K562 (cell line): ENCODE data around the gene SLC26A3. TPM values are rescaled to one million over a fixed set of nuclear protein-coding genes. Genes with fewer than 3 reads are reported as not detected.

Experiments used
- ATAC-seq: fragments of 200-7000 bp; cut with Tn5 transposase; 3 replicates; pipeline ENCODE4 v1.9.1; 2020; ENCODE audit warnings: moderate library complexity
- BruUV-seq: library from RNA; stranded (reverse); fragments of 400-500 nt; replicated peaks from 2 replicates; lab custom pipeline; 2021; lab: Mats Ljungman, UMichigan
- CTCF ChIA-PET: fragments of 300-600 bp; formaldehyde crosslinking; extraction: SDS; loops from one replicate; lab custom pipeline; 2021; ENCODE audit warnings: low intra/inter-chr PET ratio; lab: Yijun Ruan, JAX
- POLR2A ChIA-PET: fragments of 300-600, 350-650 bp; sonication (Branson Sonifier 250); formaldehyde crosslinking; extraction: SDS; loops from one replicate; lab custom pipeline; 2021; ENCODE audit warnings: antibody characterized with exemption, inconsistent platforms; lab: Yijun Ruan, JAX
- DNase-seq, 4 experiments: peaks; one replicate each; pipeline versions ENCODE4 v3.0.0 to v3.0.0-alpha.2; 2011 to 2018; ENCODE audit warnings: low spot score in 3 of 4, mixed read lengths in 3 of 4; ENCODE audit errors: extremely low read depth in 1 of 4
- FAIRE-seq: peaks from 2 replicates; lab custom pipeline; 2011; peaks lifted over from hg19 to GRCh38; lab: Jason Lieb, UNC
- H2AFZ ChIP-seq: 2 replicates; pipeline ENCODE4 v1.6.0; 2011; ENCODE audit warnings: low read depth, low read length, control low read depth, inconsistent platforms
- H3K27ac ChIP-seq: fragments of 200-600 bp; 3 replicates; pipeline ENCODE4 v1.8.0; 2011; ENCODE audit warnings: low read depth, mild to moderate bottlenecking, control low read depth, inconsistent platforms, low read length, moderate library complexity, mixed read lengths; ENCODE audit errors: extremely low read depth
- H3K27me3 ChIP-seq, 2 experiments: fragments of 300-600 bp in 1 of 2; 2 replicates in 1 of 2; 3 replicates in 1 of 2; pipeline versions ENCODE4 v1.6.0 to v1.8.0; 2011; ENCODE audit warnings: inconsistent platforms in 2 of 2, low read length in 2 of 2, mild to moderate bottlenecking in 1 of 2, mixed read lengths in 1 of 2, moderate library complexity in 1 of 2; ENCODE audit not compliant: control insufficient read depth in 2 of 2, insufficient read depth in 2 of 2
- H3K36me3 ChIP-seq: fragments of 300-600 bp; 3 replicates; pipeline ENCODE4 v1.8.0; 2011; ENCODE audit warnings: mild to moderate bottlenecking, low read length, inconsistent platforms; ENCODE audit not compliant: control insufficient read depth, insufficient read depth
- H3K4me1 ChIP-seq, 2 experiments: fragments of 200-600 bp in 1 of 2; replicated peaks in 1 of 2; 2 replicates in 1 of 2; 3 replicates in 1 of 2; pipeline versions ENCODE4 v1.5.1 to v1.8.0; 2011; ENCODE audit warnings: inconsistent platforms in 2 of 2, low read length in 2 of 2, mild to moderate bottlenecking in 1 of 2, mixed read lengths in 1 of 2, moderate library complexity in 1 of 2; ENCODE audit not compliant: control insufficient read depth in 2 of 2, insufficient read depth in 2 of 2
- H3K4me2 ChIP-seq: 2 replicates; pipeline ENCODE4 v1.6.1; 2011; ENCODE audit warnings: low read length, control low read depth, inconsistent platforms, mixed read lengths; ENCODE audit not compliant: insufficient read depth
- H3K4me3 ChIP-seq: fragments of 200-600 bp; sonication (generic), shearing (Covaris generic); 2 replicates; pipeline ENCODE4 v1.5.1; 2016; ENCODE audit warnings: control low read depth, inconsistent platforms
- H3K79me2 ChIP-seq: fragments of 200-600 bp; 3 replicates; pipeline ENCODE4 v1.8.0; 2011; ENCODE audit warnings: low read length, inconsistent platforms; ENCODE audit not compliant: control insufficient read depth, insufficient read depth
- H3K9ac ChIP-seq, 2 experiments: 2 replicates each; pipeline versions ENCODE4 v1.6.0 to v1.6.1; 2011; ENCODE audit warnings: low read depth in 2 of 2, low read length in 2 of 2, control low read depth in 1 of 2, inconsistent platforms in 1 of 2, mild to moderate bottlenecking in 1 of 2, mixed read lengths in 1 of 2; ENCODE audit not compliant: insufficient read depth in 1 of 2
- H3K9me1 ChIP-seq: one replicate; pipeline ENCODE4 v1.6.0; 2011; ENCODE audit warnings: inconsistent platforms, mild to moderate bottlenecking, low read length, moderate library complexity; ENCODE audit not compliant: control insufficient read depth, insufficient read depth
- H3K9me3 ChIP-seq: replicated peaks from 2 replicates; pipeline ENCODE4 v1.5.1; 2011; ENCODE audit warnings: low read depth, low read length, inconsistent platforms; ENCODE audit not compliant: control insufficient read depth, insufficient read depth
- H4K20me1 ChIP-seq: replicated peaks from 2 replicates; pipeline ENCODE4 v1.6.1; 2011; ENCODE audit warnings: low read length, inconsistent platforms, mixed read lengths; ENCODE audit not compliant: control insufficient read depth, insufficient read depth
- ATF1 ChIP-seq, 2 experiments: fragments of 450-650 bp in 1 of 2; IDR thresholded peaks; 2 replicates each; pipeline ENCODE4 v1.6.1; 2016; ENCODE audit warnings: missing compliant biosample characterization in 1 of 2, missing genetic modification characterization in 1 of 2
- BRD9 ChIP-seq: fragments of 450-650 bp; IDR thresholded peaks from 2 replicates; pipeline ENCODE4 v1.6.1; 2018; ENCODE audit warnings: low read depth; ENCODE audit not compliant: partially characterized antibody
- CHD4 ChIP-seq: fragments of 200-600 bp; sonication (generic); IDR thresholded peaks from 3 replicates; pipeline ENCODE4 v1.6.1; 2012; ENCODE audit warnings: low read depth, mild to moderate bottlenecking, mixed read lengths, low read length, inconsistent platforms; ENCODE audit not compliant: insufficient read depth, insufficient replicate concordance, poor library complexity, severe bottlenecking
- ESRRB ChIP-seq: fragments of 250-450 bp; sonication (Bioruptor Pico); IDR thresholded peaks from 2 replicates; pipeline ENCODE4 v1.5.0; 2020; ENCODE audit warnings: mild to moderate bottlenecking, moderate library complexity, borderline replicate concordance
- FOXM1 ChIP-seq, 2 experiments: fragments of 450-650 bp in 1 of 2; sonication (generic) in 1 of 2; formaldehyde crosslinking in 1 of 2; IDR thresholded peaks; 2 replicates each; pipeline versions ENCODE4 v1.6.1 to v1.9.0; 2017 to 2022; ENCODE audit warnings: low read depth in 2 of 2, mild to moderate bottlenecking in 2 of 2, missing genetic modification reagents in 1 of 2, moderate library complexity in 1 of 2
- FOXP1 ChIP-seq: sonication (generic); formaldehyde crosslinking; IDR thresholded peaks from 2 replicates; pipeline ENCODE4 v1.8.0; 2022; ENCODE audit warnings: mild to moderate bottlenecking, missing genetic modification reagents
- HLTF ChIP-seq: fragments of 450-650 bp; IDR thresholded peaks from 2 replicates; pipeline ENCODE4 v1.6.1; 2016
- HMGN3 ChIP-seq: IDR thresholded peaks from 2 replicates; pipeline ENCODE4 v1.6.1; 2011; ENCODE audit warnings: borderline replicate concordance, low read depth, mild to moderate bottlenecking, mixed read lengths, low read length; ENCODE audit not compliant: insufficient read length; ENCODE audit errors: extremely low read depth
- HNRNPL ChIP-seq: fragments of 200-400 bp; formaldehyde crosslinking; IDR thresholded peaks from 2 replicates; pipeline ENCODE4 v1.6.1; 2017; ENCODE audit warnings: low read depth, mild to moderate bottlenecking, low read length
- KAT8 ChIP-seq: fragments of 450-650 bp; IDR thresholded peaks from 2 replicates; pipeline ENCODE4 v1.6.1; 2016; ENCODE audit warnings: low read depth, mild to moderate bottlenecking
- MCM5 ChIP-seq: fragments of 450-650 bp; IDR thresholded peaks from 2 replicates; pipeline ENCODE4 v1.6.1; 2016; ENCODE audit warnings: low read depth
- SRSF9 ChIP-seq: fragments of 200-400 bp; formaldehyde crosslinking; IDR thresholded peaks from 2 replicates; pipeline ENCODE4 v1.6.1; 2017; ENCODE audit warnings: low read depth, low read length, borderline replicate concordance
- TEAD4 ChIP-seq, 2 experiments: sonication (generic) in 1 of 2; formaldehyde crosslinking in 1 of 2; IDR thresholded peaks; 2 replicates each; pipeline versions ENCODE4 v1.6.1 to v1.8.0; 2012 to 2022; ENCODE audit warnings: borderline replicate concordance in 1 of 2, inconsistent platforms in 1 of 2, low read length in 1 of 2, mild to moderate bottlenecking in 1 of 2, missing genetic modification reagents in 1 of 2
- XRCC5 ChIP-seq: fragments of 200-400 bp; formaldehyde crosslinking; IDR thresholded peaks from 2 replicates; pipeline ENCODE4 v1.6.1; 2017; ENCODE audit warnings: low read depth, mild to moderate bottlenecking, low read length
- ZBED1 ChIP-seq: IDR thresholded peaks from 2 replicates; pipeline ENCODE4 v1.6.1; 2014
- ZC3H8 ChIP-seq: fragments of 450-650 bp; IDR thresholded peaks from 2 replicates; pipeline ENCODE4 v1.6.1; 2017
- ZNF197 ChIP-seq: fragments of 200-800 bp; sonication (Bioruptor generic); IDR thresholded peaks from 2 replicates; pipeline ENCODE4 v1.6.1; 2016; ENCODE audit warnings: low read depth, missing genetic modification characterization, missing compliant biosample characterization
- ZNF212 ChIP-seq: fragments of 450-650 bp; formaldehyde crosslinking; IDR thresholded peaks from 2 replicates; pipeline ENCODE4 v1.4.0; 2020; ENCODE audit warnings: mild to moderate bottlenecking
- ZNF384 ChIP-seq: IDR thresholded peaks from 2 replicates; pipeline ENCODE4 v1.6.1; 2012; ENCODE audit warnings: low read depth, low read length, improper control_type of control experiment
- WGBS: fragments of 100-300 bp; shearing (Covaris generic); methylation state at CpG from one replicate; pipeline ENCODE4 v1.1.6; 2016; ENCODE audit warnings: low coverage, mixed read lengths; ENCODE audit not compliant: insufficient coverage; ENCODE audit errors: missing lambda C conversion rate; 5-methylcytosine and 5-hydroxymethylcytosine counted together
- in situ Hi-C: fragments of 300-500 bp; cut with MboI; formaldehyde crosslinking; loops from 4 replicates; pipeline ENCODE4 v1.15.0; 2018; ENCODE audit warnings: inconsistent platforms, mixed read lengths
- intact Hi-C: fragments of 100-400 bp; cut with micrococcal nuclease; formaldehyde crosslinking; loops from 2 replicates; pipeline ENCODE4 v1.14.2; 2022
- polyA plus RNA-seq, 8 experiments: library from polyadenylated mRNA; depleted of rRNA in 4 of 8; stranded (reverse) in 5 of 8; unstranded in 3 of 8; fragments of >200 nt; fragmentation: Nextera tagmentation in 2 of 8; fragmentation: Illumina TruSeq in 1 of 8; extraction: Ambion mirVana in 2 of 8; extraction: Trizol in 1 of 8; gene quantifications; 2 replicates each; pipeline versions ENCODE4 v1.2.1 to v1.2.3, GENCODE V29; 2011 to 2014; ENCODE audit warnings: inconsistent platforms in 1 of 8, missing spikeins in 1 of 8
- total RNA-seq, 7 experiments: library from RNA; depleted of rRNA in 6 of 7; stranded (reverse); fragments of >200 nt in 6 of 7; fragmentation: Illumina TruSeq in 2 of 7; extraction: Trizol in 2 of 7; gene quantifications; 2 replicates each; pipeline versions ENCODE4 v1.2.1 to v1.2.3, GENCODE V29; 2011 to 2021; ENCODE audit warnings: low replicate concordance in 1 of 7
- TF ChIP-seq, protein P1 (sequence below): sonication (generic); formaldehyde crosslinking; IDR thresholded peaks from 2 replicates; pipeline ENCODE4 v1.8.0; 2022; ENCODE audit warnings: missing genetic modification reagents, mild to moderate bottlenecking, moderate library complexity, borderline replicate concordance
- TF ChIP-seq, protein P2 (sequence below), 2 experiments: fragments of 250-450 bp in 1 of 2; fragments of 450-650 bp in 1 of 2; sonication (Bioruptor Pico) in 1 of 2; IDR thresholded peaks; 2 replicates each; pipeline versions ENCODE4 v1.6.1 to v1.8.0; 2016 to 2021; ENCODE audit warnings: mild to moderate bottlenecking in 2 of 2, moderate library complexity in 2 of 2, missing compliant biosample characterization in 1 of 2, missing genetic modification characterization in 1 of 2

Gene SLC26A3
- total and polyA plus RNA-seq, 9 of the 15 experiments (the other 6 are each of a cell fraction or from before 2014, with no cell fraction given), result 0.86 TPM; not detected in 8

DNA sequence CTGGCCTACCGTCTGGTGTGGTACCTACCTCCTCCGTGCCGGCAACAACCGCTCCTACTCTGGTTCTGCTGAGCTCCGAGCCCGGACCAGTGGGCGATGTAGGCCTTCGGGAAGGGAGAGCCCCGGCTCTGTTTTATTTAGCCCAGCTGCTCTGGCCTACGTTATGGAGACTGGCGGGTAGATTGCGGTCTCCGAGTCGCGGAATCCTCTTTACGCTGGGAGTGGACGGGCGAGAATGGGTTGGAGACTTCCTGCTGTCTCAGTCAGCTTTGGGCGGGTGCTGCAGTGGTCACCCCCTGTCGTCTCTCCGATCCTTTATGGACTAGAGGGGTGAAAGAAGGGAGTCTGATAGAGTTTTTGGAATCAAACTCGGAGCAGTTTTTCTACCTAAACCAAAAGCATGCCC, 58.7 kb downstream of the SLC26A3 start:
- peaks cover 55% of the 10 kb centered on the region for H3K79me2 ChIP-seq
- TF ChIP-seq XRCC5, result 0 out of 2 replicates have a peak, but pooled peaks have one; percentile 13
- peak; percentile 12 for TF ChIP-seq BRD9
- no peak for TF ChIP-seq TEAD4 (IDR thresholded peaks at IDR 0.05; ENCODE audit: low read length)
- TF ChIP-seq TEAD4 (CRISPR knock-in tag; IDR thresholded peaks at IDR 0.05; ENCODE audit: borderline replicate concordance), result 0 out of 2 replicates have a peak, but pooled peaks have one; percentile 67
- no peak for TF ChIP-seq KAT8
- TF ChIP-seq, protein P1, sequence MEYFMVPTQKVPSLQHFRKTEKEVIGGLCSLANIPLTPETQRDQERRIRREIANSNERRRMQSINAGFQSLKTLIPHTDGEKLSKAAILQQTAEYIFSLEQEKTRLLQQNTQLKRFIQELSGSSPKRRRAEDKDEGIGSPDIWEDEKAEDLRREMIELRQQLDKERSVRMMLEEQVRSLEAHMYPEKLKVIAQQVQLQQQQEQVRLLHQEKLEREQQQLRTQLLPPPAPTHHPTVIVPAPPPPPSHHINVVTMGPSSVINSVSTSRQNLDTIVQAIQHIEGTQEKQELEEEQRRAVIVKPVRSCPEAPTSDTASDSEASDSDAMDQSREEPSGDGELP (CRISPR knock-in tag), result peak; percentile 31; the same call in 1 of the 2 replicates
- peak; percentile 15 for TF ChIP-seq HMGN3
- TF ChIP-seq CHD4, result no peak
- peak; percentile 65; the same call in 1 of the 2 replicates for TF ChIP-seq ZC3H8
- TF ChIP-seq ZNF197, result no peak
- 0 out of 2 replicates have a peak, but pooled peaks have one; percentile 13 for TF ChIP-seq HLTF
- no peak for TF ChIP-seq ZNF384
- TF ChIP-seq MCM5, result no peak
- TF ChIP-seq ESRRB (CRISPR knock-in tag), result no peak
- no peak for TF ChIP-seq FOXM1 (IDR thresholded peaks at IDR 0.05; ENCODE audit: low read depth)
- 0 out of 2 replicates have a peak, but pooled peaks have one; percentile 6 for TF ChIP-seq FOXM1 (CRISPR knock-in tag; IDR thresholded peaks at IDR 0.05; ENCODE audit: low read depth)
- TF ChIP-seq HNRNPL, result no peak
- no peak for TF ChIP-seq SRSF9
- no peak for TF ChIP-seq FOXP1 (CRISPR knock-in tag)
- TF ChIP-seq ZNF212 (CRISPR knock-in tag), result 0 out of 2 replicates have a peak, but pooled peaks have one; percentile 24
- TF ChIP-seq, protein P2, sequence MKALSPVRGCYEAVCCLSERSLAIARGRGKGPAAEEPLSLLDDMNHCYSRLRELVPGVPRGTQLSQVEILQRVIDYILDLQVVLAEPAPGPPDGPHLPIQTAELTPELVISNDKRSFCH (CRISPR knock-in tag; IDR thresholded peaks at IDR 0.05), result no peak
- TF ChIP-seq, protein P2 (tag; IDR thresholded peaks at IDR 0.05), result no peak
- TF ChIP-seq ATF1 (CRISPR knock-in tag; IDR thresholded peaks at IDR 0.05), result no peak
- TF ChIP-seq ATF1 (tag; IDR thresholded peaks at IDR 0.05), result no peak
- peak; percentile 64; the same call in 1 of the 2 replicates for TF ChIP-seq ZBED1

More for the DNA sequence above, 58.7 kb downstream of the SLC26A3 start:
- Histone ChIP-seq H3K4me1 (peaks cover 3 to 21% of the 10 kb centered on the region in 2 experiments), H3K9me1 (peaks cover 4% of the 10 kb centered on the region), H3K9me3 (no peaks in the 10 kb centered on the region), H3K27me3 (no peaks in the 10 kb centered on the region), H3K27ac (peak overlapping the region; percentile 100), H3K9ac (peak overlapping the region; percentile 95 to 99), H2AFZ (peak overlapping the region; percentile 100), H4K20me1 (peaks cover 17% of the 10 kb centered on the region), H3K4me2 (peak overlapping the region; percentile 100), H3K4me3 (peak overlapping the region; percentile 93), H3K36me3 (peaks cover 31% of the 10 kb centered on the region)
- ChIA-PET POLR2A (interaction anchor here (1.2 to 2.4 kb wide), 4 partner anchors 21 to 575 kb away, joined by 4 to 12 read pairs (median 9); partner anchors contain the start of gene HBP1), CTCF (interaction anchor here (1.2 to 2.3 kb wide), 2 partner anchors 130 to 402 kb away, joined by 6 to 14 read pairs; no protein-coding TSS in a partner anchor)
- 1% methylated on average over 22 of the region's 22 CpGs for WGBS
- FAIRE-seq, result no peak
- intact Hi-C loops (loop anchor here (5.0 kb wide), 1 partner anchor 403 kb away; no protein-coding TSS in a partner anchor), in situ Hi-C loops (loop anchor here (10.0 to 25.0 kb wide), 2 partner anchors 130 to 393 kb away; partner anchors contain the start of gene LAMB4)
- BruUV-seq, result TSS peak; percentile 42
- peak; percentile 64 for ATAC-seq
- DNase-seq, result peak in 1 of 4 experiments; percentile 67
